ENCODE results near the gene GULP1.
"Not testable (repeated sequence)": the region's sequence is repeated elsewhere in the genome, so short reads cannot be mapped to it uniquely, and the experiment has no call there.

Gene GULP1

GRCh38 chr2:188492751-188493150, 201.1 kb downstream of the GULP1 start:
- DNase-seq = no peak

DNA sequence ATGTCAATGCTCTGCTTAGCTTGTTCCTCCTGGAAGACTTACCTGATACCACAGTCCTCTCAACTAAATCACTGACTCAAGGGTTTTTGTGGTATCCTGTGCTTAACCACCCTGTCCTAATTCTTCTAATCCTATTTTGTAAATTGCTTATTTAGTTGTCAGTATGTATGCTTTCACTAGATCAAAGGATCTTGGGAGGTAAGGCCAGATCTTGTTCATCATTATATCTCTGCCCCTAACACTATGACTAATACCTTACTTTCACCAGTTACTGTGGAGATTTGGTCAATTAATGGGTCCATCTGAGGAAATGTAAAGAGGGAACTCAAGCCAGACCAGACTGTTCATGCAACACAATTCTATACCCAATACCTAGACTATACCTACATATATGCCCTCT, 203.2 kb downstream of the GULP1 start:
- no peak for DNase-seq

DNA sequence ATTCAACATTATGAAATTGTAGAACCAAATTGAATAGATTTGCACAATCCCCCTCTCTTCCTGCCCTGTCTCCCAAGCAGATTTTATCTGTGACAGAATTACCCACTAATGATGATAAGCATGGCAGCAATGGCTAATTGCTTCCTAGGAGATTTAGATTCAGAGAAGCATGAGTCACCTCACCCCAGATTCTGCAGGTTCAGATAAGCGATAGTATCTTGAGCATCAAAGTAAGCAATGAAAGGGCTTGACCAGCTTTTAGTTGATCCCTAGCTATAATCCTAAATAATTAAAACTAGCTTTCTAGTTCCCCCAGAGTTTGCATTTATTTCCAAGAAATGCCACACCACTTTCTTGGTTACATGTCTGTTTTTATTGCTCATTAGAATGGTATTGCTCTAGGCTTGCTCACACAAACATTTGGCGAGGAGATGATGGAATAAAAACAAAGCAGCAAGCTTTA, 204.3 kb downstream of the GULP1 start:
- no peak for DNase-seq

GRCh38 chr2:188497726-188498125, 206.1 kb downstream of the GULP1 start:
- no peak for DNase-seq

DNA sequence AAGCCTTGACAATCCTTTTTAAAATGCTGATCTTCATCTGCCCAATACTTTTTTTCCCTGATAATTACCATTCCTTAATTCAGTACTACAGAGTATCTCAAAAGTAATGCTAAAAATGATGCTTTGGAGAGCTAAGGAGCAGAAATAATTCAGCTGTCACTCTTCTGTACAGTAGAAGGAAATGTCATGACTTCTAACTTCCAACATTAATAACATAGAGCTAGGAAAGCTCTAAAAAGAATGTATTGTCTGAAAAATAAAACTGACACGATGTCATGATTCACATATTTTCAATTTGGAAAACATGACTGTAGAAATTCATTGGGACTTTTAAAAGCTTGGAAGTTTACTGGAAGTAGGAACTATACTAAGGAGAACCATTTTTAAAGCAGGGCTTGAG, 212.3 kb downstream of the GULP1 start:
- no peak for DNase-seq

GRCh38 chr2:188506843-188507242, 215.2 kb downstream of the GULP1 start:
- DNase-seq = no peak

DNA sequence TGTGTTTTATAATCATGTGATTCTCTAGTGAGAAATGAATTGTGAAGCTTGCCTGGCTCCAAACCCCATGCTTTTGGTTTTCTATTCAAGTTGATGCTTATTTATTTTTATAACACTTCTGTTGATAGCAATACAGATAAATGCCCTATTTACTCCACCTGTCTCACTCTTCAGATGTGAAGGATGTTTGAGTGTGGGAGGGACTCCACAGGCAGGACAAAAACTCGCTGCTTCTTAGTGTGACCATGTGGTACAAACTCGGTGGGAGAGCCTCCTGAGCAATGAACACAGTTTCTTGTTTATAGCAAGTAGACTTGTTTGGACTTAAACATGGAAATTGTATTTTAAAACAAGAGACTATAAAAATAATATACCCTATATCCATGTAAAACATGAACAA, 219.7 kb downstream of the GULP1 start:
- no peak for DNase-seq

- DNase-seq = no peak
Observed at GRCh38 chr2:188512456-188512855, 220.8 kb downstream of the GULP1 start.

- no peak for DNase-seq
Observed at GRCh38 chr2:188515918-188516317, 224.2 kb downstream of the GULP1 start.

- DNase-seq = no peak
Observed at GRCh38 chr2:188517549-188518215, 226.0 kb downstream of the GULP1 start.

DNA sequence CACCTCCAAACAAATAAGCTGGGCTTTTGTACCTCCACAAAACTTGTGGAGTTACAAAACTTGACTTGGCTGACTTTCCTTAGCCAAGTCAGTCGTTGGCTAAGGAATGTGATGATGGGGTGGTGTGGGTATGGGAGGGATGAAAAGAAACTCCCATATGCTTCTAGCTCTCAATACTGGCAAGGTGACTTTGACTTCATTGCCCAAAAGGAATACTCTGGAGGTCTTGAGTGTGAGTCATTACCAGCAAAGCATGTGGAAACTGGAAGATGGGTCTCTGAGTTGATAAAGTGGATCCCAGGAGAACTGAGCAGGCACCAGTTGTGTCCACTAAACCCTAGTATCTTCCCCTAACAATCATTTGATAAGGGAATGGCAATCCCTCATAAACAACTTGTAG, 226.7 kb downstream of the GULP1 start:
- no peak for DNase-seq

GRCh38 chr2:188519136-188519535, 227.5 kb downstream of the GULP1 start:
- DNase-seq = no peak

GRCh38 chr2:188522517-188522916, 230.8 kb downstream of the GULP1 start:
- DNase-seq = no peak

DNA sequence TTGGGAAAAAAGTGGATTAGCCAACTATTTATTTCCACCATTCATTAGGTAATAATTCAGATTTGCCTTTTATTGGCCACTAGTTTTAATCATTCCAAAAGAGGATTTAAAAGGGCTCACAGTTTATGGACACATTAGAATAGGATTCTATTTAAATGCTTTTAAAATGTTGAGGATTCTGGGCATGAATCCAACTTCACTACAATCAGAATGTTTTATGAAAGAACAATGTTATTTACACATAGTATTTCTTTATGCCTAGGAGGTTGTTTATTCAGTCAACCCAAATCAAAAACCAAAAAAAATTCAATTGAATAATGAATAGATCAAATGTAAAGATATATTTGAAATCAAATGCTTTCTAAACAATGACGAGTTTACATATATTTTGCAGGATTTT, 232.2 kb downstream of the GULP1 start:
- DNase-seq = no peak

DNA sequence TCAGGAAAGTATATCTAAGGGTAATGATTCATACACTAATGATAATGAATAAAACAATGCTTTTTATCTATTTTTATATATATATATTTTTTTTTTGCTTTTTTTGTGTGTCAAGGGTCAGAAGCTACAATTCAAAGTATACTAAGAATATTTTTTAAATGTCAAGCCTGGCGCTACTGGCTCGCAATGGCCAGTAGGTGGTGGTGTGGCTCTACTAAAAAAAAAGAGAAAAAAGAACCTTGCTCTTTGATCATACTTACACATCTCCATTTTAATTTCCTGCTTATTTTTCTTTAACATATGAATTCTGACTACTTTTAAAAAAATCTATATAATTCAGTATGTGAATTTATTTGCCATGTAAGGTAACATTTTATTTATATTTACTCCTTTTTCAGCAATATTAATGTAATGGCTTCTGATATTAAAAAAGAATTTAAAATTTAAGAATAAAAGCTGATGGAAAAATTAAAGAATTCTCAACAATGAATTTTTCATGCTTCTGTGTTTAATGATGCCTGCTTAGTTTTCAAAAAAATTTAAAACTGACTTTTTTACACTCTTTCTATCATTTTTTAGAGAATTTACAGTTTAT, 232.9 kb downstream of the GULP1 start:
- peak; percentile 19 for DNase-seq

GRCh38 chr2:188526701-188527100, 235.0 kb downstream of the GULP1 start:
- DNase-seq = no peak

GRCh38 chr2:188527141-188527540, 235.5 kb downstream of the GULP1 start:
- DNase-seq = no peak

GRCh38 chr2:188527581-188527993, 235.9 kb downstream of the GULP1 start:
- no peak for DNase-seq

DNA sequence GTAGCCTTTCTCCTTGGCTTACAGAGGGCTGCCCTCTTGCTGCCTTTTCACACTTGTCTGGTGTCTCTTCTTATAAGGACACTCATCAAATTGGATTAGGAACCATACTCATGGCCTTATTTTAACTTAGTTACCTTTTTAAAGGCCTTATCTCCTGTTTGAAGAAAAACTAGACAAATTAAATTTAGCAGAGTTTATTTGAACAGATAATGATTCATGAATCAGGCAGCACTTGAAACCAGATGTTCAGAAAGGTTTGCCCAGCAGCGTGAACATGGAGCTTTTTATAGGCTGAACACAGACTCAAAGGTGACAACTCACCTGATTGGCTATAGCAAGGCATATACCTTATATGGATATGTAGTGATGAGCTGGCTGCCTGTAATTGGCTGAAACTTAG, 238.0 kb downstream of the GULP1 start:
- DNase-seq = no peak

- no peak for DNase-seq
Observed at GRCh38 chr2:188534875-188535274, 243.2 kb downstream of the GULP1 start.

DNA sequence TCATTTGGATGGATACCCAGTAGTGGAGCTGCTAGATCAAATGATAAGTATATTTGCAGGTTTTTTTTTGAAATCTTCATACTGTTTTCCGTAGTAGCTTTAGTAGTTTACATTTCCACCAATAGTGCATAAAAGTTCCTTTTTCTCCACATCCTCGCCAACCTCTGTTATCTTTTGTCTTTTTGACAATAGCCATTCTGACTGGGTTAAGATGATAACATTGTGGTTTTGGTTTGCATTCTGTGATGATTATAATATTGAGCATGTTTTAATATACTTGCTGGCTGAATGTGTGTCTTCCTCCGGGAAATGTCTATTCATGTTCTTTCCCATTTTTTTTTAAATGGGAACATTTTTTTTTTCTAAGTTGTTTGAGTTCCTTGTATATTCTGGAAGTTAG, 260.0 kb downstream of the GULP1 start:
- no peak for DNase-seq

- no peak for DNase-seq
Observed at GRCh38 chr2:188557081-188557480, 265.4 kb downstream of the GULP1 start.

DNA sequence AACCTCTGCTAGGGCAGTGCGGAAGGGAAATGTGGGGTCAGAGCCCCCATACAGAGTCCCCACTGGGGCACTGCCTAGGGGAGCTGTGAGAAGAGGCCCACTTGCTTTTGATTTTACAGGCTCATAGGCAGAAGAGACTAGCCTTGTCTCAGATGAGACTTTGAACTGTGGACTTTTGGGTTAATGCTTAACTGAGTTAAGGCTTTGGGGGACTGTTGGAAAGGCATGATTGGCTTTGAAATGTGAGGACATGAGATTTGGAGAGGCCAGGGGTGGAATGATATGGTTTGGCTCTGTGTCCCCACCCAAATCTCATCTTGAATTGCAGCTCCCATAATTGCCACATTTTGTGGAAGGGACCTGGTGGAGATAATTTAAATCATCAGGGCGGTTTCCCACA, 267.8 kb downstream of the GULP1 start:
- DNase-seq = not testable (repeated sequence)

DNA sequence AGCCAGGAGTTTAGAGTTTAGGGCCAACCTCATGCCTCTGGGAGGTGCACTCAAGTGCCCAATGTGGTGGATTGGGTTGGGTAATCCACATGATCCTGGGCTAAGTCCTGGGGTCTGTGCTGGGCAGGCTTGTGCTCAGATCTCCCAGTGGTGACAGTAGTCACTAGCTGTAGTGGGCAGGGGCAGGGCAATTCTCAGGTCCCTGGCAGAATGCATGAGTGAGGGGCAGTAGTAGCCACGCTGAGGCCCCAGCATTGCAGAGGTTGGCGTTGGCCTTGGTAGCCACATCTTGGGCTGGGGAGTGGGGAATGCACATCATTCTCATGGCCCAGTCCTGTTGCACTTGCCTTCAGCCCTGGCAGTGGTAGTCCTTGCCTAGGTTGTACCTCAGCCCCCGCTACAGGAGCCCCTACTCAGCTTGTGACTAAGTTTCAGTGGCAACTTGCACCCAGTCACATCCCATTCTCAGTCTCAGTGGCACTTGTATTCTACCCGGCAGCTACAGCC, 269.9 kb downstream of the GULP1 start:
- no peak for DNase-seq

All from stimulated activated CD4-positive, alpha-beta T cell treated with anti-CD3 and anti-CD28 coated beads, Interleukin-4, amount 100 ng/mL, for 24 hours (primary cell).